C4-2B (cell line): Measurements from ENCODE around the gene UTP14C.

Experiments used
- CTCF ChIP-seq: fragments of 450-650 bp; conservative IDR thresholded peaks from 2 replicates; pipeline ENCODE4 v1.5.1; 2017; ENCODE audit warnings: mild to moderate bottlenecking
- ZFX ChIP-seq: fragments of 450-650 bp; IDR thresholded peaks from 2 replicates; pipeline ENCODE4 v1.6.1; 2017

GRCh38 chr13:52036037-52036436, 11.5 kb downstream of the UTP14C start:
- TF ChIP-seq CTCF (no peak), ZFX (no peak)
